Central memory CD4-positive, alpha-beta T cell (primary cell): ENCODE results near the gene INTU.
"Not testable (repeated sequence)": the region's sequence is repeated elsewhere in the genome, so short reads cannot be mapped to it uniquely, and the experiment has no call there.

Source experiments
- DNase-seq: peaks from one replicate; pipeline ENCODE4 v3.0.0; 2022
- total RNA-seq, 3 experiments: gene quantifications; one replicate each; lab custom pipeline; 2026; lab: John Stamatoyannopoulos, UW

INTU gene
- total RNA-seq, result 0.07 to 0.44 (median 0.19) reads per million in 3 experiments

DNA sequence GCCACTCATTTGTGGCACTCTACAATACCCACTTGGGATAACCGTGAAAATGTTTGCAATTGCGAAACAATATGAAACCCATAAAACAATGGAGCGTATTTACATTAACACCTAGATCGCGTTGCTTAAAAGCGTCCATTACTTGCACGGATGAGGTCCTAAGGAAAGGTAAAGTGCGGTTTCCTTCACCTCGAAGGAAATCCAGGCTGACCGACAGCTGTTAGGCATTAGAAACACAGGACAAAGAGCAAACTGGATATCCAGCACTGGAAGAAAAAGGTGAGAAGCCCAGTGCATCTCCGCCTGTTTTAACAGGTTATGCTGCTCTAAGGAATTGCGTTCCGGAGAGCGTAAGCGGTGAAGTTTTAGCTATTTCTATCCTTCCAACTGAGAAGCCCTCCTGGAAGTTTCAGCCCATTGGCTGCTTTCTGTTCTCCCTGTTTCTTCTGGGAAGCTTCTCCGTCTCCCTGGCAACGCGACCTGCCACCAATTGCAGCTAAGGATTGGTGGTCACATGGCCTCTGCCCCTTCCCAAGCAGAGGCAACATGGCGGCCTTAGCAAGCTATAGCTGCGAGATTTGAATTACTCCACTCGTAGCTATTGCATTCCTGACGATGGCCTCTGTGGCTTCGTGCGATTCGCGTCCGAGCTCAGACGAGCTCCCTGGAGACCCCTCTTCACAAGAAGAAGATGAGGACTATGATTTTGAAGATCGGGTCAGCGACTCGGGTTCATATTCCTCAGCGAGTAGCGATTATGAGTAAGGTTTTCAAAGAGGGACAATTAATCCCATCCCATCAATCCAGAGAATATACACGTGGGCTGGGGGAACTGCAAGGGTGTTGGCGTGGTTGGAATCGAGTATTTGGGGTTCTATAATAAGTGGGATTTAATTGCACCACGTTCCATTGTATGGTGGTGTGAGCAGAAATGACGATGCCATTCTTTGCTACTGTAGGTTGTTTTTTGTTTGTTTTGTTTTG, at the start of gene INTU:
Gene INTU (plus strand): TSS at position 538 of the 984 bp plus-strand sequence. CDS start 78 bp downstream, at position 616.
- DNase-seq, result no peak

DNA sequence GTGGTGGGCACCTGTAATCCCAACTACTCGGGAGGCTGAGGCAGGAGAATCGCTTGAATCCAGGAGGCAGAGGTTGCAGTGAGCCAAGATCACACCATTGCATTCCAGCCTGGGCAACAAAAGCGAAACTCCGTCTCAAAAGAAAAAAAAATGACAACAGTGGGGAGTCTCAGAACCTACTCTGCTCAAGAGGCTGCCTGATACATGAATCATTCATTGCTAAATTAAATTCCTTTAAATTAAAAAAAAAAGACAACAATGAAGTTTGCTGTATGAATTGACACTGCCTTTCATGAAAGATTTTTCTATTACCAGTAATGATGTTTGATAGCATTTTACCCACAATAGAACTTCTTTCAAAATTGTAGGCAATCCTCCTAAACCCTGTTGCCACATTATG, 46.3 kb upstream of the INTU start:
- not testable (repeated sequence) for DNase-seq

DNA sequence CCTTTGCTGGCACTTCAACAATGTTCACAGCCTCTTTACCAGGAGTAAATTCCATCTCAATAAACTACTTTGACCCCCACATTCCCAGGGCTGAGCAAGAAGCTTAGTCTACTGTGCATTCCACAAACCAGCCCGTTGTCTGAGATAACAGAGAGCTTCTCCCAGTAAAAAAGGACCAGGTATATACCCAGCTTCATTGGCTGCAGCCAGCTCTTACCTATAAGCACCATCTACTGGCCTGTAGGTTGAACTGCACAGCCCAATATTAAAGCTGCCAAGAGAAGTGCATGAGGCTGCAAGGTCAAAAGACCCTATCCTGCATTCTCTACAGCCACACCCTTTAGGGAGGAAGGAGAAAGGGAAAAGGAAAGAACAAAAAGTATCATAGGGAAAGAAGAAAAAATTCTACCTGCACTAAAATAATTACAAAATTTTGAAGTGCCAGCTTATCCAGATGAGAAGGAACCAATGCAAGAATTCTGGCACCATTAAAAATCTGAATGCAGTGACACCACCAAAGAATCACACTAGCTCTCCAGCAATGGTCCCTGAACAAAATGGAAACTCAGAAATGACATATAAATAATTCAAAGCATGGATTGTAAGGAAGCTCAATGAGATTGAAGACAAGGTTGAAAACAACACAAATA, 45.7 kb upstream of the INTU start:
- DNase-seq, result no peak

DNA sequence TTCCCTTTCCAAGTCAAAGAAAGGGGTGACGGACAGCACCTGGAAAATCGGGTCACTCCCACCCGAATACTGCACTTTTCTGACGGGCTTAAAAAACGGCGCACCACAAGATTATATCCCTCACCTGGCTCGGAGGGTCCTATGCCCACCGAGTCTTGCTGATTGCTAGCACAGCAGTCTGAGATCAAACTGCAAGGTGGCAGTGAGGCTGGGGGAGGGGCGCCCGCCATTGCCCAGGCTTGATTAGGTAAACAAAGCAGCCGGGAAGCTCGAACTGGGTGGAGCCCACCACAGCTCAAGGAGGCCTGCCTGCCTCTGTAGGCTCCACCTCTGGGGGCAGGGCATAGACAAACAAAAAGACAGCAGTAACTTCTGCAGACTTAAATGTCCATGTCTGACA, 43.6 kb upstream of the INTU start:
- DNase-seq, result not testable (repeated sequence)

DNA sequence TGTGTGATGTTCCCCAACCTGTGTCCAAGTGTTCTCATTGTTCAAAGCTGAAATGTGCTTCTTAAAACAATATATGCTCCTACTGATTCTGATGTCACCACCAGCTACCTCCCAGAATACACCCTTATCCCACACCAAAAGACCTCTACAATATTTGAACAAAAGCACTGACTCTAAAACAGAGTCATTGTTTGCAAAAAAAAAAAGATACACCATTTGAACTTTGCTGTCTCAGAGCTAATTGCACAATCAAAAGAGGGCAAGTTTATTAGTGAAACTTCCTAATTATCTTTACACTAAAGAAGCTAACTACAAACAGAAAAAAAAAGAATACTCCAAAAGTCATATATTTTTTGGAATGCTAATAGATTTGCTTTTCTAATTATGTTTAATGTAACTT, 34.1 kb upstream of the INTU start:
- no peak for DNase-seq

DNA sequence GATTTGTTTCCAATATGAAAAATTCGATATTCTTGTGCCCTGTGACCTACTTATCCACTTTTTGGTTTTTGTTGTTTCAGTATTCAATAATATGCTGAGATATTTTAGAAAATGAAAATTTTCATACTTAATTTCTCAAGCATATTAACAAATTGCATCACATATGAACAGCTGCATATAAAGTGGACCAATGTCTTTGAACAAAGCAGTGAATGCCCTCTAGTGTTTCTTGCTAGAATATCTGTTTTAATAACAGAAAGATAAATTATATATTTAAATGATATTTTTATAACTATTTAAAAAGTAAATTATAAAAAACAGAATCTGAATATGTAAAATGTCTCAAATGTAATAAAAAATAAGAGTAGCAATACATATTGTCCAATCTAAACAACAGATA, 31.7 kb upstream of the INTU start:
- no peak for DNase-seq

DNA sequence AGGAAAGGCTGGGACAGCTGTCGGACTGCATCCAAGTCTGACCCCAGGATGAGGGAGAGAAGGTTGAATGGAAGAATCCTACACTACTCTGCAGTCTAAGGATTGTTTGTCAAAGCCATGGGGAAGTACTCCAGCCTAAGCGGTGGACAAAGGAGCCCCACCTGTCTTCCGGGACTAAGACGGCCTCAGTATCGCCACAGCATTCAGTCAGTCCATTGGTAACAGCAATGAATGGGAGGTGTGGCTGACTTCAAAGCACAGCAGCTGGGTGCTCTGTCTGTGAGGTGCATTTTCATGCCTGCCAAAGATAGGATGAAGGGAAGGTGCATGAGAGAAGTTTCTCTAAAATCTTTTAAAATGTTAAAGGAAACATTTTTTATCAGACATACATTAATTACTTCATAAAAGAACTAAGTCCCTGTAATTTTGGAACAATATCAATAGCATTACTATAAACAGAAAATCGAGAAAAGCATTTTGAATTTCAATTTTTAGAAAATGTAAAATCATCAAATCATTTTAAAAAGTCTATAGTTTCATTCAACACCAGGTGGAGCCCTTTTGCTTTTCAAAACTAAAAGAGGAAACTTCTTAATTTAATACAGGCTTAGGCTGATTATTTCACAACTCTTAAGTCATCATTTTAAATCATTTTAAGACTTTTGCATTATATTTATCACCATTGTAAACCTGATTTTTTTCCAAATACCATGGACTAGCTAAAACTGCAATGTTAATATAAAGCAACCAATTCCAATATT, 27.6 kb upstream of the INTU start:
- DNase-seq, result no peak

DNA sequence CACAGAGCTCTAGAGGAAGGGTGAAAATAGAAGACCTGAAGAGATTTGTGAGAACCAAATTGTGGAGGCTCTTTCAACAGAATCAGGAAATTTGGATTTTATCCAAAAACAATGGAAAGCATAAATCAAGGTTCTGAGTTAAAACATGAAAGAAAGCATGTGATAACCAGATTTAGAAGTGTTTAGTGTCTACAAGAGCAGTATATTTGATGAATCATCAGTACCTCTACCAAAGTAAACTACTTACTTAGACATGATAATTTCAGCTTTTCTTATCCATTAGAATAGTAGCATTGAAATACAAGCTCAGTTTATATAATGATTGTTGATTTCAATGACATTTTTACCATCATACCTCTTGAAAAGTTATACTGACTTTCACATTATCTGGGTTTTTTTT, 25.9 kb upstream of the INTU start:
- DNase-seq, result no peak

DNA sequence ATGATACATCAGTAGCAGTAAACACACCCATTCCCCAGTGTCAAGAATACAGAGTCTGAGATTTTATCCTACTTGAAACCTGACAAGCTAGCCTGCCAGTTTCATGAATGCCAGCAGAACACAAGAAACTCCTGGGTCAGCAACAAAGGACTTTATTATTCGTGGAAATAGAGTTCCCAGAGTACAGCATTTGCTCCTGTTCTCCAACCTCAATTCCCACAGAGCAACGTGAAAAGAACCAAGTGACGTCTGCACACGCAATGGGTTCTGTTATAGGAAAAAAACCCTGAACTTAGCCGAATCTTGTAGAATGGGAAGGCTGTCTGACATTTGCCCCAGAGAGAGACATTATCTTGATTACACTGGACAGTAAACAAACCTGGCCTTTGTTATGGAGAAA, 23.3 kb upstream of the INTU start:
- no peak for DNase-seq

DNA sequence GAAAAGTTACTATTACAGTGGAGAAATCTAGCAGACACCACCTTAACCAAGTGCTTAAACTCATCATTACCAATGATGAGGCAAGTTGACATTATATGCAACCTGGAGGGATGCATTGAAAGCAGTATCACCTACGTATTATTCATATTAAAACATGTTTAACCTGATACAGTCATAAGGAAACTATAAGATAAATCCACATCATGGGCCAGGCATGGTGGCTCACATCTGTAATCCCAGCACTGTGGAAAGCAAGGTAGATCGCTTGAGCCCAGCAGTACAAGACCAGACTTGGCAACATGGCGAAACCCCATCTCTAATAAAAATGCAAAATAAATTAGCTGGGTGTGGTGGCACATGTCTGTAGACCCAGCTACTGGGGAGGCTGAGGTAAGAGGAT, 22.3 kb upstream of the INTU start:
- no peak for DNase-seq

DNA sequence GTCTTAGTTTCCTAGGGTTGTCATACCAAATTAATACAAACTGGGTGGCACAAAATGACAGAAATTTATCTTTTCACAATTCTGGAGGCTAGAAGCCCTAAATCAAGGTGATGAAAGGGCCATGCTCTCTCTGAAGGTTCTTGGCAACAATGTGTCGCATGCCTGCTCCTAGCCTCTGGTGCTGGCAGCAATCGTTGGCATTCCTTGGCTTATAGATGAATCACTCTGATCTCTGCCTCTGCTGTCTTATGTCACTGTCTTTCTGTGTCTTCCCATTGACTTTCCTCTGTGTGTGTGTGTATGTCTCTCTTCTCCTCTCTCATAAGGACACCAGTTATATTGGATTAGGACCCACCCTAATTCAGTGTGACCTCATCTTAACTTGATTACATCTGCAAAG, 15.9 kb upstream of the INTU start:
- DNase-seq, result no peak

DNA sequence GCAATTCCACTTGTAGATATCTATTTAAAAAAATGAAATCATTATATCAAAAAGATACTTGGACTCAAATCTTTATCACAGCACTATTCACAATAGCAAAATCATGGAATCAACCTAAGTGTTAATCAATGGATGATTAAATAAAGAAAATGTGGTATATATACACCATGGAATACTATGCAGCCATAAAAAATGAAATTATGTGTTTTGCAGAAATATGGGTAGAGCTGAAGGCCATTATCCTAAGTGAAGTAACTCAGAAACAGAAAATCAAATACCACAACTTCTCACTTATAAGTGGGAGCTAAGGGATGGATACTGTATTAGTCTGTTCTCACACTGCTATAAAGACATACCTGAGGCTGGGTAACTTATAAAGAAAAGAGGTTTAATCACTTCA, 14.3 kb upstream of the INTU start:
- DNase-seq, result no peak

DNA sequence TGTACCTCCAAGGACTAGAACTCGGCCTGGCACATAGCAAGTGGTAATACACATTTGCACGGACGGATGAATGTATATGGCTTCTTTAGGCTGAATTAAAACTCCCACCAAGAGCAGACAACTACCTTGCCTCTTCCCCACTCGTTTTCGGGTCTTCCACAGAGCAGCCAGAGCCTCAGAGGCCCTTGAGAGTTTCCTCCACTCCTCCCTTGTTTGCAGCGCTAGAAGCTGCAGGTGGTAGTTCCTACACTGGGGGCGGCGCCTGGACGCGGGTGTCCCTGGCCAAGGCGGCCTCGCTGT, 10.2 kb upstream of the INTU start:
- DNase-seq, result no peak

DNA sequence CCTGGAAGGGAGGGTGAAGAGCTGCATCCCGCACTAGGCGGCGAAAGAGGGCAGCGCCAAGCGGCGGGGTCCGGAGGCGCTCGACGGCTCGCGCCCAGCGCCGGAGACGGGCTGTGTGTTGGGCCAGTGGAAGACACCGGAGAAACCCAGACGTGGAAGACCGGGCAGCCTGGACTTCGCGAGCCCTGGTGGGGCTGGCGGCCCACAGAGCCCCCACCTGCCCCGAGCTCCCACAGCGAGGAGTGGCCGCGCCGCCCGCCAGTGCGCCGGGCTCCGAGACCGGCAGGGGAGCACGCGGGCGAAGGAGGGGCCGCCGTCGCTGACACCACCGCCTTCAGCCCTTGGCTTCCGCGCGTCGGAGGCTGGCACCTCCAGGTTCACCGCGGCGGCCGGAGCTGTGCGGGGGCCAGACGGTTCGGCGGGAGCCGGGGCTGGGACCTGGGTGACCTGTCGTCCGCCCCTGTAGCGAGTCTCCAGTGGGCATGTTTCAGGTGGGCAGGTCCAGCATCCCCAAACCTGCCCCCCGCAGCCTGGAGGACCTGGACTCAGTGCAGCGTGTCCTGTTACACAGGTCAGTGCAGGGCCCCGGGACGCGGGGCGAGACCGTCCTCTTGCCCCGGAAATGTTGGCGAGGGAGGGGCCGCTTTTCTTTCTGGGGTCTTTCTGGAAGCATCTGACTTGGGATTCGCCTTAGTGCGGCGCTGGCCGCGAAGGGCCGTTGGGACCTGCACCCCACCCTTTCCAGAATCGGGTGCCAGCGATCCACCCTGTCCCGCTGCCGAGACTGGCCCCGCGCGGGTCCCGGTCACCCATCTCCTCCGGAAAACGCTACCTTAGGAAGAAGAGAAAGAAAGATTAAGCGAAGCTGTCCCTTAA, 9.6 kb upstream of the INTU start:
- no peak for DNase-seq

DNA sequence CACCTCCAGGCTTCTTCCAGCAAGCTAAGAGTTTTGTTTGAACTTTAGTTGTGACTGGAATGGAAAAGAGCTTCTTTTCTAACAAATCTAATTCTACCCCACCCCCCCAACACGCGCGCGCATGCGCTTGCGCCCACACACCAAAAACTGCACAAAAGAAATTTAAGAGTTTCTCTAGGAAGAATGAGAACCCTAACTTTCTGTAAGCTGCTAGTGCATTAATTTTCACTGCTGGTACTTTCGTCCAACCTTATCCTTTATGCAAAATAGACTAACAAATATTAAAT, 9.0 kb upstream of the INTU start:
- DNase-seq, result no peak

DNA sequence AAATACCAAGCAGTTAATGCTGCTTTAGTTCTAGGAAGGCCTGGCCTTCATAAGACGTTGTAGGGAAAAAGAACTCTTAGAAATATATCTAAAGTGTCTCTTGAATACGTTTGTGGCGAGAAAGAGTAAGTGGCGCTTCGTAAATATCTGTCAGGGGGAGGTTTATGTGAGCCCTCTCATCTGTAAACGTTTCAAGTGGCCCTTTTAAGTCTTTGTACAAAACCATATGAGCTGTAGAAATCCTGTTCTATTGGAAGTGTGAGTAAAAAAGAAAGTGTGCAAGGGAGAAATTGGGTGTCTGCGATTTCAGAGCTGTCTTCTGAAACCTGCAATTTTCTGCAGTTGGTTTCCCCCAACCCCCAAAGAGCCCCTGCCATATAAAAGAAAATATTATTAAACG, 8.6 kb upstream of the INTU start:
- no peak for DNase-seq

DNA sequence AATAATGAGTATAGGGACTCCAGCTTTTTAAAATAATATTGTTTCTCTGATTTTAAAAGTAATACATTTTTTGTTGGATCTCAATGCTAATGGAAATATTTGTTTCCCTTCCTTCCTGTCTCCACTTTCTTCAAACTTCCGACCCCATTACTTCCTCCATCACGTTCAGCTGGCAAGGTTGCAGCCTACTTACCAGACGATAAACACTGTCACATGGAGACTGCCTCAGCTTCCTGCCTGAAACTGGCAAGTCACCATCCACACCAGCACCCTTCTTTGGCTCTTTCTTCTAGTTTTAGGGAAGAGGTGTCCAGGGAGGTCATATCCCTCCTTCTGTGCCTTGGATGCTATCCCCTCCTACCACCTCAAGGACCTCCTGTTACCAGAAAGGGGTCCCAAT, 3.4 kb upstream of the INTU start:
- no peak for DNase-seq

DNA sequence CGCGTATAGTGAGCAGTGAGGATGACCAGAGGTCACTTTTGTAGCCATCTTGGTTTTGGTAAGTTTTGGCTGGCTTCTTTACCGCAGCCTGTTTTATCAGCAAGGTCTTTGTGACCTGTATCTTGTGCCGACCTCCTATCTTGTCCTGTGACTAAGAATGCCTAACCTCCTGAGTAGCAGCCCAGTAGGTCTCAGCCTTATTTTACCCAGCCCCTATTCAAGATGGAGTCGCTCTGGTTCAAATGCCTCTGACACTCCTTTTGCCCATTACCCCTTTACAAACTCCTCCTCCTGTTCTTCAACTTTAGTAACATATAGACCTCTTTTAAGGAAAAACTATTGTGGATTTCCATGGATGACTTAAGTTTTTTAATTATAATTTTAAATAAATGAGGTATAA, 2.6 kb upstream of the INTU start:
- DNase-seq, result no peak

DNA sequence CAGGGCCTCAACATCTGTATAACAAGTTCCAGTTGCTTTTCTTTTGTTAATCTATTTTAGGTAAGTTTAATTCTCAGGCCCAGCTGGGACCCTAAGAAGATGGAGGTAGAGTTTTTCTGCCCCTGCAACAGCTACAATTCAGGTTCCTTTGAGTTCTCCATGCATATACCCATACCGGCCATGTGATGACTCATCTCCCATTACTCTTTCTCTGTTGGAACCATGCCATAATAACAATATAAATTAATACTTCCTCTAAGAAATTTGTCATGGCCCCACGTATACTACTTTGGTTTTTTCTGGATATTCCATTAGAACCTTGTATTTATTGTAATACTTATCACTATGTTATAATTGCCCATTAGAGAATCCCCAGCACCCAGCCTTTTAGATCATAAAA, 1.3 kb upstream of the INTU start:
- DNase-seq, result no peak

DNA sequence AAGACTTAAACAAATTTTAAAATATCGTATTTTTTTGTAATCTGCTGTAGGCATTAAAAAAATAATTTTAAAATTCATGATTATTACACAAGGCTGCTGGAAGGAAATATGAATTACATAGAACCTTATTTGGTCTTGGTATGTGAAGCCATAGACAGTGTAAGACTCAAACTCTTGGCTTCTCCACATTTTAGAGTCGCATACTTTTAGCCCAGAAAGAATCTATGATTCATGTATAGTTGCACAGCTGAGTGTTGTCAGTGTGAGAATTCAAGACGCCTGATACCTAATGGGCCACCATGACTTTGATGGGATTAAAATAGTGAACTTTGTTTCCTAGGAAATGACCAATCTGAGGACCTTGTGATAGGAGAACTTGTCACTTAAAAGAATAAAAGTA, 1.4 kb downstream of the INTU start:
- DNase-seq, result no peak

DNA sequence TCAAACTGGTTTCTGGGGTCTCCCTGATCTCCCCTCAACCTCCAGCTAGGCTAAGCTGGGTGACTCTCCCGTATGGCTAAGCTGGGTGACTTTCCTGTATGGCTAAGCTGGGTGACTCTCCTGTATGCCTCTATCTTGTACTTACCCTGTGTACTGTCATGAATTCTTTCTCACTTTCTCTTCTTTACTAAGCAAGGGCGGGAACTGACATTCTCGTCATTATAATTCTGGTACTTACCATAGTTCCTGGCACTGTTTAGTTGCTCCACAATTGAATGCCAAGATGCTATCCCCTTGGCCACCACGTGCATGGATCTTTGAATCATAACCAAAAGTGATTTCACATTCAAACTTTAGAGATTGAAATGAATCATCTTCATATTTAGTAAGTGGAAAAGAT, 8.8 kb downstream of the INTU start:
- no peak for DNase-seq

DNA sequence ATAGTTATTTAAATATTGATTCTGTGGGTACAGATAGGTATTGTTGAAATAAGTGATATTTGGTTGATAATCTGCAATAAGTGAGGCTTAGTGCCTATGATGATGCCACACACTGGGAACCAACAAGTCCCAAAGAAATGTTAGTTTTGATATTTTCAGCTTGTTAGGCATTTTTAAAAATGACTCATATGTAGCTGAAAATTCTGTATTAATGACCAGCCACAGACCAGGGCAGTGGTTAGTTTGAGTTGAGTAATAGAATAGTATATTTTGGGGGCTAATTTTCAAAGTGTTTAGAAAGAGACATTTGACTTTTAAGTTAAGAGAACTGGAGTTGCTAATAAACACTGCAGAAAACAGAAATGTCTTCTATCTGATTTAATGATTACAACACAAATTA, 9.4 kb downstream of the INTU start:
- no peak for DNase-seq

DNA sequence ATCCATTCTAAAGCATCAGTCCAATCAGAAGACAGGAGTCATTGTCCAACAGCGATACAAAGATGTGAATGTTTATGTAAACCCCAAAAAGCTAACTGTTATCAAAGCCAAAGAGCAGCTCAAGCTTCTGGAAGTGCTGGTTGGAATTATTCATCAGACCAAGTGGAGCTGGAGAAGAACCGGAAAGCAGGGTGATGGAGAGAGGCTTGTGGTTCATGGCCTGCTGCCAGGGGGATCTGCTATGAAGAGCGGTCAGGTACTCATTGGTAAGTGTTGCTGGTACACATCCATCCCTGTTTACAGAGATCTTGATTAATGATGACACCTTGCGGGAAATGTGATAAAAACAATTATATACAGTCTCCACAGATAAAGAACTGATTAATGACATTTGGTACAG, 11.0 kb downstream of the INTU start:
- no peak for DNase-seq
